GM13976 (cell line): ENCODE data around the gene TLCD1.
"Not testable (repeated sequence)": the region's sequence is repeated elsewhere in the genome, so short reads cannot be mapped to it uniquely, and the experiment has no call there.

Experiments used
- DNase-seq: peaks from one replicate; pipeline ENCODE4 v3.0.0; 2012; ENCODE audit warnings: low spot score
- CTCF ChIP-seq: IDR thresholded peaks from 2 replicates; pipeline ENCODE4 v1.5.1; 2012; ENCODE audit warnings: borderline replicate concordance, mild to moderate bottlenecking; ENCODE audit not compliant: insufficient read depth; ENCODE audit errors: extremely low read depth, missing control alignments, control extremely low read depth
- in situ Hi-C: fragments of 300-500 bp; cut with MboI; formaldehyde crosslinking; loops from one replicate; pipeline ENCODE4 v1.12.0; 2022; ENCODE audit warnings: low sequenced_read_pairs, mixed read lengths, inconsistent platforms; ENCODE audit not compliant: unreplicated experiment

TLCD1 gene

GRCh38 chr17:28737316-28737715, 11.3 kb upstream of the TLCD1 start:
- DNase-seq, result no peak
- TF ChIP-seq CTCF, result no peak
- in situ Hi-C loops, result loop anchor here (25.0 kb wide), 1 partner anchor 375 kb away; no protein-coding TSS in a partner anchor

GRCh38 chr17:28735913-28736769, 10.1 kb upstream of the TLCD1 start:
- in situ Hi-C loops, result loop anchor here (25.0 kb wide), 1 partner anchor 376 kb away; no protein-coding TSS in a partner anchor
- not testable (repeated sequence) for DNase-seq

GRCh38 chr17:28735242-28735722, 9.2 kb upstream of the TLCD1 start:
- in situ Hi-C loops, result loop anchor here (25.0 kb wide), 1 partner anchor 377 kb away; no protein-coding TSS in a partner anchor
- DNase-seq, result no peak
- no peak for TF ChIP-seq CTCF

- DNase-seq, result no peak
- in situ Hi-C loops, result loop anchor here (25.0 kb wide), 1 partner anchor 378 kb away; no protein-coding TSS in a partner anchor
- no peak for TF ChIP-seq CTCF
Measured at GRCh38 chr17:28734712-28735241, 8.7 kb upstream of the TLCD1 start.

GRCh38 chr17:28733346-28733745, 7.3 kb upstream of the TLCD1 start:
- DNase-seq, result no peak
- no peak for TF ChIP-seq CTCF
- in situ Hi-C loops, result loop anchor here (25.0 kb wide), 1 partner anchor 379 kb away; no protein-coding TSS in a partner anchor

GRCh38 chr17:28729950-28730330, 3.9 kb upstream of the TLCD1 start:
- no peak for TF ChIP-seq CTCF
- DNase-seq, result no peak
- in situ Hi-C loops, result loop anchor here (25.0 kb wide), 1 partner anchor 382 kb away; no protein-coding TSS in a partner anchor
